ENCODE measurements around the gene ITGAL. TPM values are rescaled to one million over a fixed set of nuclear protein-coding genes. Genes with fewer than 3 reads are reported as not detected.
"Not testable (repeated sequence)": the region's sequence is repeated elsewhere in the genome, so short reads cannot be mapped to it uniquely, and the experiment has no call there.

Gene ITGAL
- total RNA-seq, 1 experiment from 2014 or later, result not detected

DNA sequence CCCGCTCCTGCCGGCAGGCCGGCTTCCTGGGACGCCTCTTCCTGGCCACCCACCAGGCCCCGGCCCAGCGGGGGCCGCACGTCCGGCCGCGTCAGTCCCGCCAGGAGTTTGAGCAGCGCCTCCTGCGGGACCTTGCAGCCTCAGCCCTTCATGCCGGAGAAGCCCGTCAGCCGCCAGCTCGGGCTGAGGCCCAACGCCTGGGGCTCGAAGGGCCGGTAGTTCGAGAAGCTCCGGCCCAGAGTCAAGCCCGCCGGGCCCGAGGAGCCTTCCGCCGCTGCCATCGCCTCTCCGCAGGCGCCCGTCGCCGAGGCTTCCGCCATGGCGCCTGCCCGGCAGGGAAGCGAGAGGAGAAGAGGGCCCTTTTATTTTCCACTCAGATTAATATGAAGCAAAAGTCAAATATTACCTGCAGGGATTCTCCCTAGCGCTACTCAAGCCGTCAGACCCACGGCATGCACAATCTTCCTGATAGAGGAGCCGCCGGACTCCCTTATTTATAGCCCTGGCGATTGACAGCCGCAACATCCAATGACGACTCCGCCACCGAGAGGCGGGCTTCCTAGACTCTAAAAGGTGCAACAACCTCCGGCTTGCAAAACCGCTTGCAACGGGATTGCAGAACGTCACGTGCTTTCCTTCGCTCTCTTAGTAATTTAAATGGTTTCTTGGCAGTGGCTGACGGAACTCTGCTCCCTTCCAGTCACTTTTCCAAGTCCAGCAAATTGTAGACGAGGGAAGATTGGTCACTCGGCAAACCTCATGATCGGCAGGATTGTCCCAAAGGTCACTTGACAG lies 26.9 kb upstream of the ITGAL start, which contains the start of gene SEPHS2:
Gene SEPHS2 (minus strand): TSS at position 467 of the 795 bp plus-strand sequence. CDS start 147 bp downstream, at position 320.
- BruUV-seq (replicated peaks), result TSS peak; percentile 74
- intact Hi-C loops (cut with micrococcal nuclease; ENCODE audit: unreplicated experiment), result loop anchor here (2.0 to 5.0 kb wide), 2 partner anchors 15 to 82 kb away; partner anchors contain the start of genes DCTPP1 and ZNF768
- CTCF ChIA-PET, result no interaction called here

DNA sequence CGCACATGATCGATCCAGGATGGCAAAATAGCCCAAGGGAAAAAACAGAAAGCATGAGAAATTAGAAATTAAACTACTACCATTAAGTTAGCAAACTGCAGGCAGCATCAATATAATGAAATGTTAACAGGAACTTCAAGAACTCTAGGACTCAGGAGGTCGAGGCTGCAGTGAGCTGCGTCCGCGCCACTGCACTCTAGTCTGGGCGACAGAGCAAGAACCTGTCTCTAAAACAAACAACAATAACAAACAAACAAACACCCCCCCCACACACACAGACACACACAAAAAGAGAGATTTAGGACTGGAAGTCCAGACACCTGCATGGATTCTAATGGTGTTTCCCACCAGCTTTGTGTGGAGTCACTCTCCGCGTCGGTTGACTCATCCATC lies 26.3 kb upstream of the ITGAL start:
- DNase-seq, result no peak
- peak overlapping the region; percentile 98 for H3K27ac Mint-ChIP-seq (ENCODE audit: unreplicated experiment)
- TF ChIP-seq CTCF (IDR thresholded peaks at IDR 0.05; ENCODE audit: unreplicated experiment), result no peak
- peaks cover 63% of the 10 kb centered on the region for H3K36me3 Mint-ChIP-seq (ENCODE audit: insufficient read depth, unreplicated experiment)
- CTCF ChIA-PET, result interaction anchor here (0.6 kb wide), 2 partner anchors 61 to 367 kb away, joined by 3 to 6 read pairs; no protein-coding TSS in a partner anchor
- BruUV-seq (replicated peaks), result no TSS peak
- peak overlapping the region; percentile 76 for H3K4me3 Mint-ChIP-seq (ENCODE audit: low read depth, unreplicated experiment)
- no peaks in the 10 kb centered on the region for H3K27me3 Mint-ChIP-seq (ENCODE audit: unreplicated experiment)
- intact Hi-C loops (cut with micrococcal nuclease; ENCODE audit: unreplicated experiment), result loop anchor here (5.0 kb wide), 1 partner anchor 81 kb away; the partner anchor contains the start of gene ZNF768
- H3K9me3 Mint-ChIP-seq (ENCODE audit: low read depth, unreplicated experiment), result peaks cover 2% of the 10 kb centered on the region
- H3K4me1 Mint-ChIP-seq (ENCODE audit: low read depth, unreplicated experiment), result peaks cover 53% of the 10 kb centered on the region

More for the DNA sequence above, 26.9 kb upstream of the ITGAL start, which contains the start of gene SEPHS2:
- no peak for TF ChIP-seq CTCF (IDR thresholded peaks at IDR 0.05; ENCODE audit: unreplicated experiment)
- Mint-ChIP-seq H3K27me3 (ENCODE audit: unreplicated experiment) (no peaks in the 10 kb centered on the region), H3K4me1 (ENCODE audit: low read depth, unreplicated experiment) (peaks cover 53% of the 10 kb centered on the region), H3K4me3 (ENCODE audit: low read depth, unreplicated experiment) (peak within 1 kb of the TSS; percentile 76), H3K27ac (ENCODE audit: unreplicated experiment) (peak within 1 kb of the TSS; percentile 98), H3K9me3 (ENCODE audit: low read depth, unreplicated experiment) (peaks cover 2% of the 10 kb centered on the region), H3K36me3 (ENCODE audit: insufficient read depth, unreplicated experiment) (peaks cover 63% of the 10 kb centered on the region)
- peak; percentile 97 for DNase-seq

DNA sequence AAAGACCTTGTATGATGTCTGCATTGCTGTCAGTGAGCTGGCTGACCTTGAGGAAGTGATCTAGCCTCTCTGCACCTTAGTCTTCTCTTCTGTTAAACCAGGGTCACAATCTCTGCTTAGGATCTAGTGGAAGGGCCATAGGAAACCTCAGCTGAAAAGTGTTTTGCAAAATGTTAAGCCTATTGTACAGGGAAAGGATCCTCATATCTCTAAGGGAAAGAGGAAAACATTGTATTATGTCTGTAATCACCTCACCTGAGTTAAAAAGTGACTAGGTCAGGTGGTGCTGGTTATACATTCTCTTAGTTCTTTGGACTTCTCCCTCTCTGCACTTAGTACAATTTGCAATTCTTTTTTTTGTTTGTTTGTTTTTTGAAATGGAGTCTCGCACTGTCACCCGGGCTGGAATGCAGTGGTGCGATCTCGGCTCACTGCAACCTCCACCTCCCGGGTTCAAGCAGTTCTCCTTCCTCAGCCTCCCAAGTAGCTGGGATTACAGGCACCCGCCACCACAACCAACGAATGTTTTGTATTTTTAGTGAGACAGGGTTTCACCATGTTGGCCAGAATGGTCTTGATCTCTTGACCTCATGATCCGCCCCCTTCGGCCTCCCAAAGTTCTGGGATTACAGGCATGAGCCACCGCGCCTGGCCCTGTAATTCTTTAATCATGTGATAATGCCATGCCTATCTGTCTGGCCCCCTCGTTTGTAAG lies 24.9 kb upstream of the ITGAL start:
- peak overlapping the region; percentile 76 for H3K4me3 Mint-ChIP-seq (ENCODE audit: low read depth, unreplicated experiment)
- no peak for TF ChIP-seq CTCF (IDR thresholded peaks at IDR 0.05; ENCODE audit: unreplicated experiment)
- H3K36me3 Mint-ChIP-seq (ENCODE audit: insufficient read depth, unreplicated experiment), result peaks cover 54% of the 10 kb centered on the region
- DNase-seq, result peak; percentile 28
- peaks cover 57% of the 10 kb centered on the region for H3K4me1 Mint-ChIP-seq (ENCODE audit: low read depth, unreplicated experiment)
- CTCF ChIA-PET, result interaction anchor here (1.7 kb wide), 1 partner anchor 18 kb away, joined by 4 read pairs; the partner anchor contains the start of gene DCTPP1
- H3K27me3 Mint-ChIP-seq (ENCODE audit: unreplicated experiment), result no peaks in the 10 kb centered on the region
- intact Hi-C loops (cut with micrococcal nuclease; ENCODE audit: unreplicated experiment), result loop anchor here (5.0 kb wide), 1 partner anchor 80 kb away; the partner anchor contains the start of gene ZNF768
- no TSS peak for BruUV-seq (replicated peaks)
- H3K27ac Mint-ChIP-seq (ENCODE audit: unreplicated experiment), result peak overlapping the region; percentile 98
- H3K9me3 Mint-ChIP-seq (ENCODE audit: low read depth, unreplicated experiment), result peaks cover 2% of the 10 kb centered on the region

- no peak for TF ChIP-seq CTCF (IDR thresholded peaks at IDR 0.05; ENCODE audit: unreplicated experiment)
- DNase-seq, result no peak
- peaks cover 2% of the 10 kb centered on the region for H3K9me3 Mint-ChIP-seq (ENCODE audit: low read depth, unreplicated experiment)
- intact Hi-C loops (cut with micrococcal nuclease; ENCODE audit: unreplicated experiment), result loop anchor here (5.0 kb wide), 1 partner anchor 78 kb away; the partner anchor contains the start of gene ZNF768
- H3K27me3 Mint-ChIP-seq (ENCODE audit: unreplicated experiment), result no peaks in the 10 kb centered on the region
- peaks cover 53% of the 10 kb centered on the region for H3K4me1 Mint-ChIP-seq (ENCODE audit: low read depth, unreplicated experiment)
- CTCF ChIA-PET, result interaction anchor here (0.6 to 1.2 kb wide), 6 partner anchors 25 to 167 kb away, joined by 3 to 5 read pairs (median 3); partner anchors contain the start of gene ZNF747
- H3K4me3 Mint-ChIP-seq (ENCODE audit: low read depth, unreplicated experiment), result no peak overlapping the region
- H3K36me3 Mint-ChIP-seq (ENCODE audit: insufficient read depth, unreplicated experiment), result peaks cover 40% of the 10 kb centered on the region
- H3K27ac Mint-ChIP-seq (ENCODE audit: unreplicated experiment), result no peak overlapping the region
- no TSS peak for BruUV-seq (replicated peaks)
These were observed 23.5 kb upstream of the ITGAL start for GRCh38 chr16:30449116-30449435.

- CTCF ChIA-PET, result interaction anchor here (0.7 to 1.2 kb wide), 2 partner anchors 9 to 106 kb away, joined by 3 to 4 read pairs; no protein-coding TSS in a partner anchor
These were observed 19.6 kb upstream of the ITGAL start for GRCh38 chr16:30452709-30453580.

More at GRCh38 chr16:30452709-30453580, 19.6 kb upstream of the ITGAL start:
- H3K36me3 Mint-ChIP-seq (ENCODE audit: insufficient read depth, unreplicated experiment); BruUV-seq (replicated peaks); H3K27ac Mint-ChIP-seq (ENCODE audit: unreplicated experiment); DNase-seq; H3K9me3 Mint-ChIP-seq (ENCODE audit: low read depth, unreplicated experiment); intact Hi-C loops (cut with micrococcal nuclease; ENCODE audit: unreplicated experiment): not testable (repeated sequence)
- Mint-ChIP-seq H3K4me3 (ENCODE audit: low read depth, unreplicated experiment) (peak overlapping the region; percentile 29), H3K4me1 (ENCODE audit: low read depth, unreplicated experiment) (peaks cover 28% of the 10 kb centered on the region), H3K27me3 (ENCODE audit: unreplicated experiment) (peaks cover 13% of the 10 kb centered on the region)

Measured in Calu3 (cell line).